DMS53 (cell line): ENCODE data around the gene TMPRSS6.

Experiments used
- DNase-seq: peaks from one replicate; lab custom pipeline; 2025; lab: John Stamatoyannopoulos, UW

The TMPRSS6 gene

GRCh38 chr22:37140686-37141323, 31.3 kb upstream of the TMPRSS6 start:
- no peak for DNase-seq

- DNase-seq, result no peak
Observed at GRCh38 chr22:37139762-37140161, 30.2 kb upstream of the TMPRSS6 start.

DNA sequence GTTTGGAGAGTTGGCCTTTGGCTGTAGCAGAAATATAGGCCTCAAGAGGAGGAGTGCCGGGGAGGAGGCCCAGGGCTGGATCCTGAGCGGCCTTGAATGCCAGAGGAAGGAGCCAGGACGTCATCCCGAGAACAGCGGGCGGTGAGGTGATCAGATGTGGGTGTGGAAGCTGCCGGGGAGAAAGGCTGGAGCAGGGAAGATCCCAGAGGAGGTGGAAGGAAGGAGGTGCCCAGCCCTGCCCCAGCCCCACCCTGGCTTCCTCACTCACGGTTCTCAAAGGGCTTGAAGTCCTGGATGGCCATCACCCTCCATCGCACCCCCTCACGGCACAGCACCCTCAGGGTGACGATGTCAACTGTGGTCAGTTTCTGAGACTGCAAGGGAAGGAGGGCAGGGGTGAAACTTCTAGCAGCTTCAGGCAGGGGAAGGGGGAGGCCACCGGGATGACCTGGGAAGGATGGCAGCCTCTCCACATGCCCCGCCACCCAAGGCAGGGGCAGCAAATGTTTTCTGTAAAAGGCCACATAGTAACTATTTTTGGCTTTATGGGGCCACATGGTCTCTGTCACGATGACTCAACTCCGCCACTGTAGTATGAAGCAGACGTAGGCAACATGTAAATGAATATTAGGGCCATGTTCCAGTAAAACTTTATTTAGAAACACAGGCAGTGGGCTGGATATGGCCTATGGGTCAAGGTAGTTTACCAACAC, 29.5 kb upstream of the TMPRSS6 start:
- no peak for DNase-seq

DNA sequence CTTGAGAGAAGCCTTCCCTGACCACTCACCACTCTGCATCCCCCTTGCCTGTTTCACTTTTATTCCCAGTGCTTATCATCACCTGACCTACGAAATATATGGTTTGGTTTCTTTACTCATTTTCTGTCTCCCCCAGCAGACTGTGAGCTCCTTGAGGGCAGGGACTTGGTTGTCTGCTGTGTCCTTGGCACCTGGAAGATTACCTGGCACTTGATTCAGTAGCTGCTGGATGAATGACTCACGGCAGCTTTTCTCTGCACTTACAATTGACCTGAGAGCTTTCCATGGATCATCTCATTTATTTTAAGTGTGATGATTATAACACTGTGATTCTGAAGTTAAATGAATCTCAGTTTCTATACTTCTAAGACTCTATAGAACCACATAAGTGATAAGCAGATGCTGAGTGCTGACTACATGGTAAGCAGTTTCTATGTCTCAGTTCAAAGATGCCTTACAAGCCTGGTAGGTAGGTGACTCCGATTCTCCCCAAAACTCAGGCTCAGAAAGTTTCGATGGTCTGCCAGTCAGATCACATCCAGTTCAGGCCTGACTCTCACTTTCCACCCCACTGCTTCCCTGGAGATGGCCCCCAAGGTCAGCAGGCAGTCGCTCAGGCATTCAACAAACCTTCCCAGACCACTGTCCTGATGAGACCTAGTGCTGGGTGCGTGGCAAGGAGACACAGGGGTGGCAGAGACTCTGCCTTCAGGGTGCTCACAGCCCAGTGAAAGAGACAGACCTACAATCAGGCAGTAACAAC, 28.6 kb upstream of the TMPRSS6 start:
- DNase-seq, result no peak

GRCh38 chr22:37137131-37137530, 27.6 kb upstream of the TMPRSS6 start:
- no peak for DNase-seq

DNA sequence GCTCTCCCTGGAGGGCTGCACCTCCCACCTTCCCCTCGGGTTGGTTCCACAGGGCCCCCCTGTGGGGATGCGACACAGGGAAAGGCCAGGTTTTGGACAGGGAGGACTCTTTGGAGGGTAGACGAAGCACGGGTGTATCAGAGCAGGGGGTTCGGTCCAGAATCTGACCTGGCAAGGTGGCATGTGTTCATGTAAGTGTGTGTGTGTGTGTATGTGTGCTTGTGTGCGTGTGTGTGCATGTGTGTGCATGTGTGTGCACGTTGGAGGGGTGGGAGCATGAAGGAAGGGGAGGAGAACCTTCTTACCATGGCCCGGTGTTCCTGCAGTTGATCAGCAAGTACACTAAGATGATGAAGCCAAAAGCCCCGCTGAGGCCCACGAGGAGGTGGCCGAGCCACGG, 25.5 kb upstream of the TMPRSS6 start:
- no peak for DNase-seq

- no peak for DNase-seq
Observed at GRCh38 chr22:37133304-37134018, 23.9 kb upstream of the TMPRSS6 start.

DNA sequence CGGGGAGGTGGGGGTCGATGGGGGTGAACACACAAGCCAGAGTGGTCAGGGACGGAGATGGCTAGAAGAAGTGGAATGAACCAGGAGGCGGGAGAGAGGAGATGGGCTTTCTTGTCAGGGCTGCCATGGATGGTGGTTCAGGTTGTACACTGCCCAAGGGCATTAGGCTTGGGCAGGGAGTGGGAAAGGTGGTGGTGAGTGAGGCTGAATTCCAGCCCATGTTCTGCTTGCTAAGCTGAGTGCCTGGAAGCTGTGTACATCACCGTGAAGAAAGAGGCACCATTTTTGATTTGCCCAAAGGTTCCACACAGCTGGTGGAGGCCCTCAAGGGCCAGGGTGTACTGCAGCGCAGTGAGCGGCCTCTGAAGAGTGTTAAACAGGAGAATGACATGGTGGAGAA, 23.3 kb upstream of the TMPRSS6 start:
- DNase-seq, result no peak

- DNase-seq, result no peak
Observed at GRCh38 chr22:37129866-37130441, 20.4 kb upstream of the TMPRSS6 start.

DNA sequence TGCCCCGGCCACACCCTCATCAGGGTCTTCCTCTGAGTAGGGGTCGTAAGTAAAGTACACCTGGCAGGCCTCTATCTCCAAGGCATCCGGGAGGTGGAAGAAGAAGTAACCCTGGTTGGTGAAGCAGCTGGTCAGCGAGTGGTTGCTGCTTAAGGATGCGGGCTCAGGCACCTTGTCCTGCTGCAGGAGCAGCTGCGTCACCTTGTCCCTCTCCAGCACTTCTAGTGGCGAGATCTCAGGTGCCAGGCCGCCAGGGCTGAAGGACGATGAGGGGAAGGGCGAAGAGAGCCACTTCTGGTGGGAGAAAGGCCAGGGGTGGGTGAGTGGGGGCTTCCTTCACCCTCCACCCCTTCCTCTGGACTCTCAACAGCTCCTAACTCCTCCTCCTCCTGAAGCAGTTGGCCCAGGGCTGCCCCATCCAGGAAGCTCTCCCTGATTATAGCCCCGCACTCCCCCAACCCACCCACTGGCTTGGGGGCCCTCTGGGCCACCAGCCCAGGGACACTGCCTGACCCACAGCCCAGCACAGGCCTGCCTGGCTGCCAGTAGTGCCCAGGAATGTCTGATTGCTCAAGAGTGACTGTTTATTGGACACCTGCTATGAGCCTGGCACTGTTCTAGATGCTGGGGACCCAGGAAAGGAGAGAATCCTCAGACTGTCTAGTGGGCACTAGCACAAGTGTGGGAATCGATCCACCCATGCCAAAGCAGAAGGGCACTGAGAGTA, 19.2 kb upstream of the TMPRSS6 start:
- no peak for DNase-seq

- no peak for DNase-seq
Observed at GRCh38 chr22:37127350-37127878, 17.9 kb upstream of the TMPRSS6 start.

DNA sequence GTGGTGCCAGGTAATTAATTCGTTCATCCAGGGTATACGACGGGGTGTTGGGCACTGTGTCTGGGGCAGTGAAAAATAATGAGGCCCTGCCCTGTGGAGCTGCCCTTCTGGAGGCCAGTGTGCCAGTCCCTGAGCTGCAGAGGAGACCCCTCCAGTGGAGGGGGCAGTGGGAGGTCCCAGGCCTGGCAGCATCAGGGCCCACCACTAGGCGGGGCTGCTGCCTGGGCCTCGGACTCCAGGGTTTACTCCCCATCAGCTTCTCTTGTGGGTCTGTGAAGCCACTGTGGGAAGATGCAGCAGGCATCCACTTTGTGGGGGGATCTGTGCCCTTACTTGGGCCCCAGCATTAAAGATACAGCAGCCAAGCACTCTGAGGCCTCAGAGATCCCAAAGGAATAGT, 17.4 kb upstream of the TMPRSS6 start:
- DNase-seq, result no peak

DNA sequence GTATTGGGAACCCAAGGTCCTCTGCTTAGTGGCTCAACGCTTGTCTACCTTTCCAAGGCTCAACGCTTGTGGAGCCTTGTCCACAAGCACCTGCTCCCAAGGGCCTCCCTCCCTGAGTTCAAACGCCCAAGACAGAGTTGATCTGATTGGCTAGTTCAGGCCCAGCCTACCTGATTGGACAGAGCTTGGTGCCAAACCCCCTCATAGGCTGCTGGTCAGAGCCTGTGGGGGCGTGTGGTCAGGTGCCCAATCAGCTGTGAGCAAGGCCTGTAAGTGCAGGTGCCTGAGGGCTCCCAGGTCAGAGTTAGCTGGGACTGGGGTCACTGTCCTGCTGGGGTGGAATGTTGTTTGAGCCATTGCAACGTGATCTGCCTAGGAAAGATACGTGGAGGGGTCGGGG, 16.9 kb upstream of the TMPRSS6 start:
- no peak for DNase-seq

DNA sequence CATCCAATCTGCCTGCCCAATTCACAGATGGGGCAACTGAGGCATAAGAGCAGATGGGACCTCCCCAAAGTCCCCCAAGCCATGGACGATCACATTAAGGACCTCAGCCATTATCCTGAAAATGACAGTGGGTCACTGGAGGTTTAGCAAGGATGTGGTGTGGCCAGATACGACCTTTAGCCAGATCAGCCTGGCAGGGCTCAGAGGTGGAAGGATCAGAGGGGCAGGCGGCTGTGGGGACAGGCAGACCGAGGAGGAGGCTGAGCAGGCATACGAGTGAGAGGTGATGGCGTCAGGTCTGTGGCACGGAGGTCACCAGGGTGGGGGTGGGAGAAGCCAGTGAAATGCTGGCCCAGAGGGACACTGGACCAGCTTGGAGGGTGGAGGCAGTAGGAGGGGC, 14.1 kb upstream of the TMPRSS6 start:
- DNase-seq, result no peak

GRCh38 chr22:37122598-37123180, 13.2 kb upstream of the TMPRSS6 start:
- DNase-seq, result no peak

DNA sequence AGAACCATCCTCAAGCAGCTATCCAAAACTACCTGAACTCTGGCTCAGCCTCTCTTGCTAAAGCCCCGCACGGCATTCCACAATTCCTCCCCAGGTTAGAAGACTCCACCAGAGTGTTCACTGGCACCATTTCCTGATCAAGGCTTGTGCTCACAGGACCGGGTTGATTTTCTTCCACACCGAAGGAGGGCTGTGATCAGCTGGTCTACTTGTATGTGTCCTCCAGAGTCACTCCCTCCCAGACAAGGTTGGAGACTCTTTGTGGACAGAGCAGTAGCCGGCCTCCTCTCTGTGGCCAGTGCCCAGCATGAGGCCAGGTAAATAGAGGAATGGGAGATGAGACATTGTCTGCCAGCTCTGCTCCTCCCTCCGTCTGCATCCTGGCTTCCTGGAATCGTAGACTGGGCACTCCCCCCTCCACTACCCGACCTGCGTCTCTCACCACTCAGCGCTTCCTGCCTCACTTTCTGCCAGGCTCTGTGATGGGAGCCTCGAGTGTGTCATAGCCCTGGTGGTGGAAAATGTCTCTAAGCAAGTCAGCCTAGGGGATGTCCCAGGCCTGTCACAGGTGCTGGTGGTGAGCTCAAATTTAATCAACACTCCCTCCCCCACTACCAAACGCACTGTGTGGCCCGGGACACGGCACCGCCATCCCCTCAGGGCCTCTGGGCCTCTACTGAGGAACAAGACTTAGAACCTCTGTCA, 12.5 kb upstream of the TMPRSS6 start:
- peak; percentile 44 for DNase-seq

DNA sequence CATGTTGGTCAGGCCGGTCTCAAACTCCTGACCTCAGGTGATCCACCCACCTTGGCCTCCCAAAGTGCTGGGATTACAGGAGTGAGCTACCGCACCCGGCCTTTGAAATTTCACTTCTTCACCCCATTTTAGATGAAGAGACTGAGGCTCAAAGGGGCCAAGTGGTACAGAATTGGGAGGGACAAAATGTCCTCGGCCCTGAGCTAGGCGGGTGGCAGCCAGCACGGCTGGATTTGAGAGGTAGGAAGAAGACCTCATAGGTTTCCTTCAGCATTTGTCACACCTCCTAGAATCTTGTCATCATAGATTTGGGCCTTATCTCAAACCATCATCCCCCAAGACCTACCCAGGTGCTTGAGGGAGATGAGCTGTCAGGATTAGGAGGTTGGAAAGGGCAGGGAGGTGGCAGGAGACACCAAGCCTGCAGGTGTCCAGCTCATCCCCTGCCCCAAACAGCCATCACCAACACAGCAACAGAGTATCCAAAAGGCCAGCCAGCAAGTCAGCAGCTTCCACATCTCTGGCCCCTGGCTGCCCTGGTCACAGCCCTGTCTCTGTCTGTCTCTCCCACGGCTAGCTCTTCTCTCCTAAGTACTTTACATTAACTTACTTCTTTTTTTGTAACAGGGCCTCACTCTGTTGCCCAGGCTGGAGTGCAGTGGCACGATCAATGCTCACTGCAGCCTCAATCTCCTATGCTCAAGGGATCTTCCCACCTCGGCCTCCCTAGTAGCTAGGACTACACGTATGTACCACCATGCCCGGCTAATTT, 11.2 kb upstream of the TMPRSS6 start:
- DNase-seq, result no peak

GRCh38 chr22:37119872-37120271, 10.4 kb upstream of the TMPRSS6 start:
- no peak for DNase-seq

DNA sequence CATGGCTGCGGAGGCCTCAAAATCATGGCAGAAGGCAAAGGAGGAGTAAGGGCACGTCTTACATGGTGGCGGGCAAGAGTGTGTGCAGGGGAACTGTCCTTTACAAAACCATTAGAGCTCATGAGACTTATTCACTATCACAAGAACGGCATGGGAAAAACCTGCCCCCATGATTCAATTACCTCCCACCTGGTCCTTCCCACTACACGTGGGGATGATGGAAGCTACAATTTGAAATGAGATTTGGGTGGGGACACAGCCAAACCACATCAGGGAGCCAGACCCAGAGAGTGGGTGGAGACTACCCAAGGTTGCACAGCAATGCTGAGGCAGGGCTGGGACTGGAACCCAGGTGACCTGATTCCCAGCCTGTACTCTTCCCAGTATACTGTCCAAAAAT, 8.6 kb upstream of the TMPRSS6 start:
- DNase-seq, result no peak
